ENCODE results near the gene ATP5IF1.

GRCh38 chr1:28264897-28265296 lies 29.0 kb downstream of the ATP5IF1 start:
- no peak for TF ChIP-seq CTCF (IDR thresholded peaks at IDR 0.05; ENCODE audit: borderline replicate concordance, extremely low read depth, low read length, poor library complexity, severe bottlenecking)
- TF ChIP-seq EZH2 (IDR thresholded peaks at IDR 0.05; ENCODE audit: borderline replicate concordance, low read depth, low read length, severe bottlenecking): no peak
